GM12892 (cell line): Measurements from ENCODE around the gene FTSJ3. TPM values are rescaled to one million over a fixed set of nuclear protein-coding genes. Genes with fewer than 3 reads are reported as not detected.
"Not testable (repeated sequence)": the region's sequence is repeated elsewhere in the genome, so short reads cannot be mapped to it uniquely, and the experiment has no call there.

Source experiments
- DNase-seq: peaks from one replicate; pipeline ENCODE4 v3.0.0; 2011; ENCODE audit not compliant: insufficient read length
- FAIRE-seq: peaks from 2 replicates; lab custom pipeline; 2011; peaks lifted over from hg19 to GRCh38; lab: Jason Lieb, UNC
- POLR2A ChIP-seq: IDR thresholded peaks from 2 replicates; pipeline ENCODE4 v1.6.1; 2011; ENCODE audit warnings: low read depth, low read length, control low read depth
- POLR2AphosphoS5 ChIP-seq: IDR thresholded peaks from 2 replicates; pipeline ENCODE4 v1.6.1; 2011; ENCODE audit warnings: low read depth, low read length, control low read depth
- TAF1 ChIP-seq: IDR thresholded peaks from 2 replicates; pipeline ENCODE4 v1.6.1; 2011; ENCODE audit warnings: low read depth, mild to moderate bottlenecking, control low read depth, low read length, borderline replicate concordance
- polyA plus RNA-seq: library from polyadenylated mRNA; unstranded; fragments of >200 nt; gene quantifications from one replicate; pipeline ENCODE4 v1.2.1, GENCODE V29; 2012; ENCODE audit warnings: missing spikeins, inconsistent platforms; ENCODE audit not compliant: missing spikeins

The FTSJ3 gene, protein sequence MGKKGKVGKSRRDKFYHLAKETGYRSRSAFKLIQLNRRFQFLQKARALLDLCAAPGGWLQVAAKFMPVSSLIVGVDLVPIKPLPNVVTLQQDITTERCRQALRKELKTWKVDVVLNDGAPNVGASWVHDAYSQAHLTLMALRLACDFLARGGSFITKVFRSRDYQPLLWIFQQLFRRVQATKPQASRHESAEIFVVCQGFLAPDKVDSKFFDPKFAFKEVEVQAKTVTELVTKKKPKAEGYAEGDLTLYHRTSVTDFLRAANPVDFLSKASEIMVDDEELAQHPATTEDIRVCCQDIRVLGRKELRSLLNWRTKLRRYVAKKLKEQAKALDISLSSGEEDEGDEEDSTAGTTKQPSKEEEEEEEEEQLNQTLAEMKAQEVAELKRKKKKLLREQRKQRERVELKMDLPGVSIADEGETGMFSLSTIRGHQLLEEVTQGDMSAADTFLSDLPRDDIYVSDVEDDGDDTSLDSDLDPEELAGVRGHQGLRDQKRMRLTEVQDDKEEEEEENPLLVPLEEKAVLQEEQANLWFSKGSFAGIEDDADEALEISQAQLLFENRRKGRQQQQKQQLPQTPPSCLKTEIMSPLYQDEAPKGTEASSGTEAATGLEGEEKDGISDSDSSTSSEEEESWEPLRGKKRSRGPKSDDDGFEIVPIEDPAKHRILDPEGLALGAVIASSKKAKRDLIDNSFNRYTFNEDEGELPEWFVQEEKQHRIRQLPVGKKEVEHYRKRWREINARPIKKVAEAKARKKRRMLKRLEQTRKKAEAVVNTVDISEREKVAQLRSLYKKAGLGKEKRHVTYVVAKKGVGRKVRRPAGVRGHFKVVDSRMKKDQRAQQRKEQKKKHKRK
- polyA plus RNA-seq = 27.1 TPM

DNA sequence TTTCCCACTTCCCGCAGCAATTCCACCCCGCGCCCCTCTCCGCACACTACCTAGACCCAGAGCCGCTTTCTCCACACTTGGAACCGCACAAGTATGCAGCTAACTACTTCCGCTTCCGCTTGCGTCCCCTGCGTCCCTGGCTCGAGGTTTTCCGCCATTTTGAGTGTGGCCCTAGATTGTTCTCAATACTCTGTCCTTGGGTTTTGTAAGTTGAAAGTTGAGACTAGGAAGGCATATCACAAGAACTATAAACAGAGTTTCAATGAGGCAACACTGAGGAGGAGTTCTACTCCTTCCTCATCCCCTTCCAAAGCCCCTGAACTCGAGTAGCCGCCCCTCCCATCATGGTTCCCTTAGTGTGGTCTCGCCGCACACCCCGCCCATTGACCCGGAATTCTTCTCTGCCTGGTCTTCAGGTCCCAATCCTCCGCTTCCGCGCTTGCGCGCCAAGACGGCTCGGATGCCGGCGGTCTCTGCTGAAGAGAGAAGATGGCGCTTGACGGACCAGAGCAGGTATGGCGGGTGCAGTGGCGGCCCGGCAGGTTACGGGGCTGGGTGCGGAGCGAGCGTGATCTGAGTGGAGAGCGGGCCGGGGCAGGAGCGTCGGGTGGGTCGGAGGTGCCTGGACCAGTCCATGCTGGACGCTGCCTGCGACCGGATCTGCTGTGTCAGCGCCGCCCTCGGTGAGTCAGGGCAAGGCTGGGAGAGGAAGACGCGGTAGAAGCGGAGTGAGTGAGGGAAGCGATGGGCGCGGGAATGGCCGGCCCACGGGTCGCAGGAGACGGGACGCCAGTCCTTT lies at the start of gene FTSJ3, which contains the start of gene PSMC5:
Gene FTSJ3, minus strand, starts transcription at position 662 of the 799 bp plus-strand sequence. CDS start 761 bp downstream, outside the sequence.
Gene PSMC5, plus strand, starts transcription at position 430 of the 799 bp plus-strand sequence. Its CDS starts 60 bp downstream, at position 490.
- FAIRE-seq (peak; percentile 98), DNase-seq (peak; percentile 85)
- TF ChIP-seq POLR2A (peak; percentile 93), TAF1 (peak; percentile 72; the same call in 1 of the 2 replicates), POLR2AphosphoS5 (peak; percentile 94)

DNA sequence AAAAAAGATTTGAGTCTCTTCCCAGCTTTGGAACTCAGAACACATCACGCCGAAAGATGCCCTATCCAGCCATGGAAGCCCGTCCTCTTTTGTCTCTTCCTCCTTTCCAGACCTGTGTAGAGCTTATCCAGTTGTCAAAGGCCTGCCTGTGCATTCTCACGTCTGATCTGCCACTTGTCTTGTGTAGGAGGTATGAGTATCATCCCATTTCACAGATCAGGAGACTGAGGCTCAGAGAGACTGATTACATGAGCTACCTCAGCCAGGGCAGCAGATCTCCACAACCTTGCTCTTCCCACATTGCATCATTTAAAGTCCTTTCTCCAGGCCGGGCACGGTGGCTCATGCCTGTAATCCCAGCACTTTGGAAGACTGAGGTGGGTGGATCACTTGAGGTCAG lies 47.2 kb upstream of the FTSJ3 start:
- FAIRE-seq, DNase-seq: not testable (repeated sequence)

DNA sequence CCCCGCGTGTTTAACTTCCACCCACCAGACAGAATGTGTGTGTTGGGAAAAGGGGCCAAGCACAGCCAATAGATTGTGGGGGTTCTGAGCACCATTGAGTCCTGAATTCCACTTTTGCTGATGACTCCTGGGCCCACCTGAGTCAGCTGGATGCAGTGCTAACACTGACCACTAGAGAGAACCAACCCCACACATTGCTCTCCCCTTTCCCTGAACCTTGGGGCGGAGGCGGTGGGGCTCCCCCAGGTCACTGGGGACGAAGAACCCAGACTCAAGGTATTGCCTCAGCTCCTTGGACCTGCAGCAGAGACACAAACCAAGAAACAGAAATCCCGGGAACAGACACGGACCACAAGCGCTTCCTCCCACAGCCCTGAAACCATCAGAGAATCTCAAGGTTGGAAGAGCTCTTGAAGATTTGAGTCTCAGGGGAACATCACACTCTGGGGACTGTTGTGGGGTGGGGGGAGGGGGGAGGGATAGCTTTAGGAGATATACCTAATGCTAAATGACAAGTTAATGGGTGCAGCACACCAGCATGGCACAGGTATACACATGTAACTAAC lies 46.7 kb upstream of the FTSJ3 start:
- FAIRE-seq, DNase-seq: not testable (repeated sequence)

DNA sequence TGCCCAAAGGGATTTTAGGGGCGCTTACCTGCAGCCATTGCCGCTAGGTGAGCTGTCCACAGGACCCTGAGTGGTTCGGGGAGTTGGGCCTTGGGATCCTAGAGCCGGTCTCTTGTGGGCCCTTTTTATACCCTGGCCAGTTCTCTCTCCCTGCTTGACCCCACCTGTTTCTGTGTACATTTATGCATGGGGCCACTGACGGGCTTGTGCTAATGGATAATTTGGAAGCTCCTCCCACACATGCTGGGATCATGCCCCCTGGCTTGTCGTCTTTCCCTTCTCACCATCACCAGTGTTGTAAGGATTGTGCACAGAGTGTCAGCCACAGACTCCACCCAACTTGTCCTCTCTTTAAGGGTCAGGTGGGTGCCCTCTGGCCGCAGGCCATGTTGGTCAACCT lies 46.1 kb upstream of the FTSJ3 start, which contains the start of gene CSH2:
Gene CSH2, minus strand, starts transcription at position 101 of the 400 bp plus-strand sequence. Its CDS starts 63 bp downstream, at position 38.
- DNase-seq, FAIRE-seq: not testable (repeated sequence)

DNA sequence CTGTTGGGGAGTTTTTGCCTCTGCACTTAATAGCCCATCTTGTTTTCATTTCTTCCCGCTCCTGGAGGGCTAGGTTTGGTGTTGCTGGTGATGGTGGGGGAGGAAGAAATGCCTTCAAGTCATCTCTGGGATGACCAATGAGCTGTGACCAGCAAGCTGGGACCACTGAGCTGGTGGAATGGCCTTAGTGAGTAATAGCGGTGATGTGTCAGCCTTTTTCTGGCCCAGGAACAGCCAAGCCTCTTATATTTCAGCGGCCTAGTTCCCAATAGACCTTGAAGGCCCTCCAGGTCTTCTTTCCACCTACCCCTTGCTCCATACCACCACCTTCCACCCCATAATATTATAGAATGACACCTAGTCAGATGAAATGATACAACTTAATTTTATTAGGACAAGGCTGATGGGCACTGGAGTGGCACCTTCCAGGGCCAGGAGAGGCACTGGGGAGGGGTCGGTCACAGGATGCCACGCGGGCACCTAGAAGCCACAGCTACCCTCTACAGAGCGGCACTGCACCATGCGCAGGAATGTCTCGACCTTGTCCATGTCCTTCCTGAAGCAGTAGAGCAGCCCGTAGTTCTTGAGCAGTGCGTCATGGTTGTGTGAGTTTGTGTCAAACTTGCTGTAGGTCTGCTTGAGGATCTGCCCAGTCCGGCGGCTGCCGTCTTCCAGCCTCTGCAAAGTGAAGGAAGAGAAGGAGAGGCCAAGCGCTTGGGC lies 44.3 kb upstream of the FTSJ3 start:
- FAIRE-seq = not testable (repeated sequence)

DNA sequence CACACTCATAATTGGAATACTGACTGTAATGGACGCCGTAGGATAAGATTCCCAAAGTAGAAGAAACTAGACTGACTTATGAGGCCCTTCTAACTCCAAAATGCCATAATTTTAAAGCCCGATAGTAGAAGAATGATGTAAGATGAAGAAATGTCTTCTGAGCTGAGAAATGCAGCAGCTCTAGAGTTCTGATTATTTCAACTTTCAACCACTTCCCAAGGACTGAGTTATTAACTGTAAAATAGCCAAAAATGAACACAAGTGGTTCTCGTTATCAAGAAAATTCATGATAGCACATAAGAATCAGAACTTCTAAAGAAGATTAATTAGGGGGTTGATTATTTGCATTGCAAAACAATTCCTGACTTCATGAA lies 42.8 kb upstream of the FTSJ3 start:
- not testable (repeated sequence) for FAIRE-seq

More for the DNA sequence above, 44.3 kb upstream of the FTSJ3 start:
- DNase-seq = not testable (repeated sequence)

DNA sequence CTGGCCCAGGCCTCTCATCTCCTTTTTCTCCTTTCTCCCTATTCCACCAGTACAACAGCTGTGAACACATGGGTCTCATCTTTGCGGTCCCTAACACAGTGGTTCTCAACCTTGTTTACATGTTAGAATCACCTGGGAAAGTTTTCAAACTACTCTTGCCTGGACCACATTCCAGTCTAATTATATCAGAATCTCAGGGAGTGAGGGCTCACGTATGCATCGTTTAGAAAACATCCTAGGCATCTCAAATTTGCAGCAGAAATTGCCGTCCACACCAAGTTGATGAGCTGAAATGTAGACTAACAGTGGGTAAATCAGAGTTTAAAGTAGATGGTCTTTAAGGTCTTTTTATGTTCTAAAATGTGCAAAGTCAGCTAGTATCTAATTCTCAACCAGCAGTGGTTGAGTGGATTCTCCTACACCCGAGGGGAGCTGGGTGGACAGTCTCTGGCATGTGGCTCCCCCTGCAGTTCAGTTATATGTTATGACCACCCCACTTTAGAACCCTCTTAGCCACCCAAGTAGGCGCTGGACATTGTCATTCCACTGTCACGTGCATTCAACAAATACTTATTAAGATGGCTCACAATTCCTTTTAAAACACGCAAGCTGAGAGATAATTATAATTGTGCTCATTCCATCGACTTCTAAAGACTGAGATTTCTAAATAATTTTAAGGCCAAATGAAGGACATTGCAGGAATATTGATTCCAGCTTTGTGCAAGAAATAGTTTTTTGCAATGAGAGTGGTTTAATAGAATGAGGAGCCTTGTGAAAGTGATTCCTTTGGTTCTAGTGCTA lies 42.2 kb upstream of the FTSJ3 start:
- FAIRE-seq, DNase-seq: not testable (repeated sequence)

More for the DNA sequence above, 42.8 kb upstream of the FTSJ3 start:
- not testable (repeated sequence) for DNase-seq

DNA sequence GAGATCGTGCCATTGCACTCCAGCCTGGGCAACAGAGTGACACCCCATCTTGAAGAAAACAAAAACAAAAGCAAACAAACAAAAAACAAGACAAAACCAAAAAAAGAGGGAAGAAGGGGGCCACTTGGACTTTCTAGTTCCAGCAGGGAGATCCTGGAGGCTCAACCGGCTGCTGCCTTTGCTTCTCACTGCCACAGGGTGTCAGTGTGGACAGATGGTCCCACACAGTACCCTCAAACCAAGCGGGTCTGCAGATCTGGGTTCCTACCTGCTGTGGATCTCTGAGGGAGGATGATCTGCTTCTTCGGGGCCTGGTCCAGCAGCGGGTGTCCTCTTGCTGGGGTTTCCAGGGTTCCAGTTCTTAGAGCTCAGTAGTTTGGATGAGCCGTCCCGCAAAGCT lies 39.2 kb upstream of the FTSJ3 start:
- FAIRE-seq, DNase-seq: not testable (repeated sequence)

DNA sequence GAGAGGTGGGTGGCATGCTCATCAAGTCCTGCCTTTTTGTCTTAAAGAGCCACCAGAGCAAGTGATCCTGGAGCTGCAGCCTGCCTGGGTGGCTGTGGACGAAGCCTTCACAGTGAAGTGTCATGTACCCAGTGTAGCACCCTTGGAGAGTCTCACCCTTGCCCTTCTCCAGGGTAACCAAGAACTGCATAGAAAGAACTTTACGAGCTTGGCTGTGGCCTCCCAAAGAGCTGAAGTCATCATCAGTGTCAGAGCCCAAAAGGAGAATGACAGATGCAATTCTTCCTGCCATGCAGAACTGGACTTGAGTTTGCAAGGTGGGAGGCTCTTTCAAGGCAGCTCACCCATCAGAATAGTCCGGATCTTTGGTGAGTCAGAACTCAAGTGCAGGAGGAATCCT lies 31.8 kb upstream of the FTSJ3 start:
- TF ChIP-seq TAF1 (no peak), POLR2AphosphoS5 (no peak), POLR2A (no peak)
- FAIRE-seq = no peak
- no peak for DNase-seq

DNA sequence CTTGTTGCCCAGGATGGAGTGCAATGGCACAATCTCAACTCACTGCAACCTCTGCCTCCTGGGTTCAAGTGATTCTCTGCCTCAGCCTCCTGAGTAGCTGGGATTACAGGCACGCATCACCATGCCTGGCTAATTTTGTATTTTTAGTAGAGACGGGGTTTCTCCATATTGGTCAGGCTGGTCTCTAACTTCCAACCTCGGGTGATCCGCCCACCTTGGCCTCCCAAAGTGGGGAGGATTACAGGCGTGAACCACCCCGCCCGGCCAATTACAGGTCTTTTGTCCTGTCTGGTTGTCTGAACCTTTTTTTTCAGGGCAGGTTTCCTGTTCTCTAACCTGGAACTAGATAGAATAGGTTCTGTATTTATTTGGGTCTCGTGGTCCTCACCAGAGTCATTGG lies 29.0 kb upstream of the FTSJ3 start:
- FAIRE-seq, DNase-seq: not testable (repeated sequence)

DNA sequence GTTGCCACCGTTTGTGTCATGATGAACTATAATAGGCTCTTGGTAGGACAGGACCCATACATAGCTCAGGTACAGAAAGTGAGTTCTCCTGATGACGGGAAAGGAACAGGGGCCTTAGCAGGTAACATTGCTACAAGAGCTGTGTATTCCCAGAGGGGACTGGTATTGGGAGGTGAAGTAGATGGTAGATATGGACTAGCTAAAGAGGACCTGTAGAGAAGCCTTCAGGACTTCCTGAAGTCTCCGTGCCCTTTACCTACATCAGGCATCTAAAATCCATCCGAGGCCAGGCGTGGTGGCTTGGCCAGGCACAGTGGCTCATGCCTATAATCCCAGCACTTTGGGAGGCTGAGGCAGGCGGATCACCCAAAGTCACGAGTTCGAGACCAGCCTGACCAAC lies 27.7 kb upstream of the FTSJ3 start:
- DNase-seq = no peak
- FAIRE-seq = no peak
- TF ChIP-seq TAF1 = no peak
